Smooth muscle cell (in vitro differentiated cells): ENCODE results near the gene SLC23A2. TPM values are rescaled to one million over a fixed set of nuclear protein-coding genes. Genes with fewer than 3 reads are reported as not detected.

Source experiments
- DNase-seq: peaks from one replicate; lab custom pipeline; 2025; ENCODE audit not compliant: unreplicated experiment; lab: John Stamatoyannopoulos, UW
- H2AFZ ChIP-seq: fragments of 200-600 bp; sonication (generic); 2 replicates; pipeline ENCODE4 v1.6.0; 2016; ENCODE audit warnings: antibody characterized with exemption, low read depth, mild to moderate bottlenecking
- H3F3A ChIP-seq: fragments of 200-600 bp; sonication (generic); 2 replicates; pipeline ENCODE4 v1.6.0; 2017; ENCODE audit warnings: antibody characterized with exemption, low read depth
- H3K27ac ChIP-seq: fragments of 200-600 bp; sonication (generic); 2 replicates; pipeline ENCODE4 v1.5.1; 2016; ENCODE audit warnings: low read depth, mild to moderate bottlenecking
- H3K27me3 ChIP-seq: fragments of 200-600 bp; sonication (generic); 2 replicates; pipeline ENCODE4 v1.6.1; 2016; ENCODE audit warnings: low read depth, mild to moderate bottlenecking
- H3K36me3 ChIP-seq: fragments of 200-600 bp; sonication (generic); 2 replicates; pipeline ENCODE4 v1.5.1; 2016; ENCODE audit warnings: low read depth
- H3K4me1 ChIP-seq: fragments of 200-600 bp; sonication (generic); 2 replicates; pipeline ENCODE4 v1.5.1; 2016; ENCODE audit warnings: low read depth
- H3K4me2 ChIP-seq: fragments of 200-600 bp; sonication (generic); 2 replicates; pipeline ENCODE4 v1.6.0; 2016; ENCODE audit warnings: mild to moderate bottlenecking
- H3K4me3 ChIP-seq: fragments of 200-600 bp; sonication (generic); 2 replicates; pipeline ENCODE4 v1.5.1; 2016; ENCODE audit warnings: mild to moderate bottlenecking
- H3K79me2 ChIP-seq: fragments of 200-600 bp; sonication (generic); 2 replicates; pipeline ENCODE4 v1.6.0; 2016; ENCODE audit warnings: low read depth, mild to moderate bottlenecking
- H3K9ac ChIP-seq: fragments of 200-600 bp; sonication (generic); 2 replicates; pipeline ENCODE4 v1.6.0; 2016; ENCODE audit warnings: low read depth
- H3K9me3 ChIP-seq: fragments of 200-600 bp; sonication (generic); replicated peaks from 2 replicates; pipeline ENCODE4 v1.5.1; 2016; ENCODE audit warnings: low read depth
- H4K20me1 ChIP-seq: fragments of 200-600 bp; sonication (generic); 2 replicates; pipeline ENCODE4 v1.6.0; 2016; ENCODE audit warnings: low read depth
- CTCF ChIP-seq: fragments of 200-600 bp; sonication (generic); IDR thresholded peaks from 2 replicates; pipeline ENCODE4 v1.5.1; 2017; ENCODE audit warnings: borderline replicate concordance, mild to moderate bottlenecking, antibody characterized with exemption; ENCODE audit not compliant: insufficient read depth, poor library complexity, severe bottlenecking
- WGBS: methylation state at CpG from one replicate; pipeline ENCODE4 v1.1.7; 2016; ENCODE audit warnings: low lambda C conversion rate; 5-methylcytosine and 5-hydroxymethylcytosine counted together
- polyA plus RNA-seq: library from polyadenylated mRNA; unstranded; fragments of >200 nt; fragmentation: Nextera tagmentation; extraction: Ambion mirVana; gene quantifications from 2 replicates; pipeline ENCODE4 v1.2.1, GENCODE V29; 2016
- total RNA-seq: library from RNA; depleted of rRNA; stranded (reverse); fragments of >200 nt; gene quantifications from 2 replicates; pipeline ENCODE4 v1.2.3, GENCODE V29; 2014

Gene SLC23A2
- total RNA-seq (5.0 and 5.6 TPM in 2 replicates), polyA plus RNA-seq (1.4 TPM in 2 replicates)

GRCh38 chr20:5001174-5002076 is at the start of gene SLC23A2:
Gene SLC23A2 (minus strand): TSS chr20:5001510. CDS start chr20:4932562, 68,948 bp downstream.
- Histone ChIP-seq H3K9me3 (no peaks in the 10 kb centered on the region), H3K4me1 (peaks cover 4% of the 10 kb centered on the region), H3K9ac (no peak within 1 kb of the TSS), H2AFZ (peak within 1 kb of the TSS; percentile 93), H3F3A (no peaks in the 10 kb centered on the region), H3K4me3 (peak within 1 kb of the TSS; percentile 70), H3K27me3 (peaks cover 3% of the 10 kb centered on the region), H3K27ac (no peak within 1 kb of the TSS), H4K20me1 (peaks cover 6% of the 10 kb centered on the region), H3K36me3 (no peaks in the 10 kb centered on the region), H3K4me2 (peak within 1 kb of the TSS; percentile 99), H3K79me2 (peaks cover 11% of the 10 kb centered on the region)
- WGBS = 2% methylated on average over 14 of the region's 88 CpGs
- TF ChIP-seq CTCF = no peak
- no peak for DNase-seq

GRCh38 chr20:5046656-5047339 is 45.5 kb upstream of the SLC23A2 start:
- no peak overlapping the region for H3K4me2 ChIP-seq
- no peaks in the 10 kb centered on the region for H3K4me1 ChIP-seq
- no peak for TF ChIP-seq CTCF
- H3K9me3 ChIP-seq = no peaks in the 10 kb centered on the region
- H3F3A ChIP-seq = no peaks in the 10 kb centered on the region
- no peaks in the 10 kb centered on the region for H4K20me1 ChIP-seq
- DNase-seq = no peak
- H3K36me3 ChIP-seq = no peaks in the 10 kb centered on the region
- 90% methylated on average over 8 of the region's 8 CpGs for WGBS
- H3K4me3 ChIP-seq = no peak overlapping the region
- no peaks in the 10 kb centered on the region for H3K27me3 ChIP-seq
- no peak overlapping the region for H2AFZ ChIP-seq
- no peak overlapping the region for H3K27ac ChIP-seq
- no peak overlapping the region for H3K9ac ChIP-seq
- no peaks in the 10 kb centered on the region for H3K79me2 ChIP-seq

GRCh38 chr20:5045906-5046305 is 44.6 kb upstream of the SLC23A2 start:
- Histone ChIP-seq H3K79me2 (no peaks in the 10 kb centered on the region), H3F3A (no peaks in the 10 kb centered on the region), H3K27ac (no peak overlapping the region), H3K9ac (no peak overlapping the region), H3K9me3 (no peaks in the 10 kb centered on the region), H2AFZ (no peak overlapping the region), H3K4me3 (no peak overlapping the region), H3K36me3 (no peaks in the 10 kb centered on the region), H3K4me1 (no peaks in the 10 kb centered on the region), H4K20me1 (no peaks in the 10 kb centered on the region), H3K27me3 (no peaks in the 10 kb centered on the region), H3K4me2 (no peak overlapping the region)
- WGBS = 86% methylated on average over 3 of the region's 3 CpGs
- no peak for DNase-seq
- TF ChIP-seq CTCF = no peak
